ENCODE data around the gene ANKUB1.

Gene ANKUB1

DNA sequence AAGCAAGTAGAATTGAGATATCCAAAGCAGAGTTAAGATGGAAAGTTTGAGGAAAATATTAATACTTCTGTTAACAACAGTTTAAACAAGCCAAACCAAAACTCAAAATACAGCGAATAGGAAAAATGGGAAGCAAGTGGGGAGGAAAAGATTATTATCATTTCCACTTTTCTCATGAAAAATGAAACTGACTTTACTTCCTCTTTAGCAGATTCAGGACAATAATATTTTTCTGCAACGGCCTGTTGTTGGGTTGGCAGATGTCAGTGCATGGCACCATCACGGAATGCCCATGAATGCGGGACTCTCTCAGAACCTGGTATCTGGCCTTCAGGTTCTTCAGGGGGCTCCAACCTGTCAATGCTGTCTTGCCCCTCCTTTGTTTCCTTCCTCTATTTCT is 11.1 kb downstream of the ANKUB1 start:
- no peak overlapping the region for H3K27ac ChIP-seq (ENCODE audit: low read length)
- no peaks in the 10 kb centered on the region for H3K36me3 ChIP-seq (ENCODE audit: control insufficient read depth in 1 of 2, insufficient read depth in 2 of 2, low read length in 2 of 2)
- no peak overlapping the region for H3K4me3 ChIP-seq (ENCODE audit: low read depth in 1 of 2, low read length in 2 of 2)

DNA sequence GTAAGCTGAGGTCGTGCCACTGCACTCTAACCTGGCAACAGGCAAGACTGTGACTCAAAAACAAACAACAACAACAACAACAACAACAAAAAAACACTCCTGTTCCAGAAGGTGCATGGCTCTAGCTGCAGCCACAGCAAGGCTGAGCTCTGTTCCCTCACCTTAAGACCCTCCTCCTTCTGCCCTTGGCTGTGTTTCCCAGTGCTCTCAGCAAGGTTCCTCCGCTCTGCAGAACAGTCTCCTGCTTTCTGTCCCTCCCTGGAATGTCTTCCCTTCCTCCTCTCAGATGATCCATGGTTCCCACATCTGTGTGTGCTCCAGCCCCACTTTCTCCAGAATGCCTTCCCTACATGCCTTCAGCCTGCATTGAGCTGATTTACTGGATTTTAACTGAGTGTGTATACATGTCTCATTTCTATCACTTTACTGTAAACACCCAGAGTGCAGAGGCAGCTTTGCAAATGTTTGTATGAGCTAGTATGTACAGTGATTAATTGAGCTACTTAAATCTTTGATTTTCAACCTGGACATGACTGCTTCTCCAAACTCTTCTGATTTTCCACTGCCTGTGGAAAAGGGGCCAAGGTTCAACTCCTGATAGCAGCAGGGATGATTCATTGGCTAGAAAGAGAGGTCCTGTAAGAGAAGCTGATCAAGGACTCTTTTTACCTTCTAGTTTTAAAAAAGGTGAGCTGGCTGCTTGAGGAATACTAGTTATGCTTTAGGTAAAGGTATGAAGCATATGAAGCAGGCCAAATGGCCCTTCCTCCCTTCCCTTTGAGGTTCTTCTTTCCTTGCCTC is 14.7 kb downstream of the ANKUB1 start:
- H3K36me3 ChIP-seq (ENCODE audit: control insufficient read depth in 1 of 2, insufficient read depth in 2 of 2, low read length in 2 of 2) = no peaks in the 10 kb centered on the region
- H3K4me1 ChIP-seq (ENCODE audit: control insufficient read depth in 1 of 2, insufficient read depth in 2 of 2, low read length in 2 of 2) = no peaks in the 10 kb centered on the region
- no peak overlapping the region for H3K27ac ChIP-seq (ENCODE audit: low read length)
- H3K9me3 ChIP-seq (ENCODE audit: control insufficient read depth in 1 of 2, low read length in 2 of 2) = no peaks in the 10 kb centered on the region
- H3K4me3 ChIP-seq (ENCODE audit: low read depth in 1 of 2, low read length in 2 of 2) = no peak overlapping the region
- no peaks in the 10 kb centered on the region for H3K27me3 ChIP-seq (ENCODE audit: low read depth, low read length)

More for the DNA sequence above, 11.1 kb downstream of the ANKUB1 start:
- Histone ChIP-seq H3K4me1 (ENCODE audit: control insufficient read depth in 1 of 2, insufficient read depth in 2 of 2, low read length in 2 of 2) (peaks cover 0 to 4% of the 10 kb centered on the region in 2 donors), H3K27me3 (ENCODE audit: low read depth, low read length) (no peaks in the 10 kb centered on the region), H3K9me3 (ENCODE audit: control insufficient read depth in 1 of 2, low read length in 2 of 2) (no peaks in the 10 kb centered on the region)

DNA sequence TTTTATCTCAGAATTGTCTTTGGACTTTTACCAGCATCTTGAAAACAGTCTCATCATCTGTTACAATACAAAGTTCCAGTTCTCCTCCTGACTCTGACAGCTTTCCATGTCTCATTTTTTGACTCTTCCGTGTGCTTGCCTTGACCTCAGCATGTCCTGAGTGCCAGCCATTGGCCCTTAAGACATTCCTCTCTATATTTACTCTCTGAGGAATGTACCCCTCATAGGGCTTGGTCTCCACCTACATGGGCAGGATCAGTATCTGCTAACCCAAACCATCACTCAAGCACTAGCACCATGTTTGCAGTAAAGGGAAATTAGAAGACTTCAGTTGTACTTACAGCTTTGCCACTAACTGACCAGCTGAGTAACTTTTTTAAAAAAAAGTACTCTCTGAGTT is 16.2 kb downstream of the ANKUB1 start:
- H3K4me1 ChIP-seq (ENCODE audit: control insufficient read depth in 1 of 2, insufficient read depth in 2 of 2, low read length in 2 of 2) = no peaks in the 10 kb centered on the region
- no peaks in the 10 kb centered on the region for H3K27me3 ChIP-seq (ENCODE audit: low read depth, low read length)
- H3K27ac ChIP-seq (ENCODE audit: low read length) = no peak overlapping the region
- no peaks in the 10 kb centered on the region for H3K36me3 ChIP-seq (ENCODE audit: control insufficient read depth in 1 of 2, insufficient read depth in 2 of 2, low read length in 2 of 2)
- H3K4me3 ChIP-seq (ENCODE audit: low read depth in 1 of 2, low read length in 2 of 2) = no peak overlapping the region
- no peaks in the 10 kb centered on the region for H3K9me3 ChIP-seq (ENCODE audit: control insufficient read depth in 1 of 2, low read length in 2 of 2)

DNA sequence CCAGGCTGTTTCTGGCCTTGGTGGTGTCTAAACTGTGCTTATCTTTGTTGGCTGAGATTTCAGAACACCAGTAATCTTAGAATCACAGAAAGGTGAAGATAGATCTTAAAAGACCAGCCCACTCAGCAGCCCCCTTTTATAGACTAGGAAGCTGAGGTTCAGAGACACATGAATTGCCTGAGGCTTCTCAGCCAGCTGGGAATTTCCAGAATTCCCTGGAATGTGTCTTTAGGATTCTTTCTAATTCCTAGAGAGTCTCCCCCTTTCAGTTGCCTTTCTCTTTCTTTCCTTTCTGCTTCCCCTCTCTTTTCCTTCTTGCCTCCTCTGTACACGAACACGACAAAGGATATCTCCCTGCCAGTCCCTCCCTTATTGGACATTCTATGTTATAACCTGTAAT is 19.5 kb downstream of the ANKUB1 start:
- H3K9me3 ChIP-seq (ENCODE audit: control insufficient read depth in 1 of 2, low read length in 2 of 2) = no peaks in the 10 kb centered on the region
- H3K36me3 ChIP-seq (ENCODE audit: control insufficient read depth in 1 of 2, insufficient read depth in 2 of 2, low read length in 2 of 2) = no peaks in the 10 kb centered on the region
- H3K27me3 ChIP-seq (ENCODE audit: low read depth, low read length) = no peaks in the 10 kb centered on the region
- H3K4me3 ChIP-seq (ENCODE audit: low read depth in 1 of 2, low read length in 2 of 2) = no peak overlapping the region
- no peak overlapping the region for H3K27ac ChIP-seq (ENCODE audit: low read length)
- H3K4me1 ChIP-seq (ENCODE audit: control insufficient read depth in 1 of 2, insufficient read depth in 2 of 2, low read length in 2 of 2) = no peaks in the 10 kb centered on the region

DNA sequence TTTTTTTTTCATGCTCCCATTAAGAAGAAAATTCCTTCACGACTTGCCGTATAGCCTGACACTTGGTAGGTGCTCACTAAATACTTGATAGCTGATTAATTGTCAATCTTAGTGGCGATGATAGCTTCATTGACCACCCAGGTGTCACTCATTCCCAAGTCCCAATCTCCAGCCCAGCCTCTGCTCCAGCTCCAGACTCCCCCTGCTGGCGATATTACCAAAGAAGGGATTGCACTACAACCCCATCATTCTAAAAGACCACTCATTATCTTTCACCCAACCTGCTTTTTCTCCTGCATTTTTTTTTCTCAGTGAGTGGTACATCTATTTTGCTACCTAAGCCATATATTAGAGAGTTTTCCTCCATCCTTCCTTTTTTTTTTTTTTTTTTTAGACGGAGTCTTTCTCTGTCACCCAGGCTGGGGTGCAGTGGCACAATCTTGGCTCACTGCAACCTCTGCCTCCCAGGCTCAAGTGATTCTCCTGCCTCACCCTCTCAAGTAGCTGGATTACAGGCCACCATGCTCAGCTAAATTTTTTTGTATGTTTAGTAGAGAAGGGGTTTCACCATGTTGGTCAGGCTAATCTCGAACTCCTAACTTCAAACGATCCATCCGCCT is 20.6 kb downstream of the ANKUB1 start:
- no peaks in the 10 kb centered on the region for H3K9me3 ChIP-seq (ENCODE audit: control insufficient read depth in 1 of 2, low read length in 2 of 2)
- H3K27ac ChIP-seq (ENCODE audit: low read length) = no peak overlapping the region
- H3K27me3 ChIP-seq (ENCODE audit: low read depth, low read length) = no peaks in the 10 kb centered on the region
- H3K4me3 ChIP-seq (ENCODE audit: low read depth in 1 of 2, low read length in 2 of 2) = no peak overlapping the region
- H3K4me1 ChIP-seq (ENCODE audit: control insufficient read depth in 1 of 2, insufficient read depth in 2 of 2, low read length in 2 of 2) = no peaks in the 10 kb centered on the region
- no peaks in the 10 kb centered on the region for H3K36me3 ChIP-seq (ENCODE audit: control insufficient read depth in 1 of 2, insufficient read depth in 2 of 2, low read length in 2 of 2)

DNA sequence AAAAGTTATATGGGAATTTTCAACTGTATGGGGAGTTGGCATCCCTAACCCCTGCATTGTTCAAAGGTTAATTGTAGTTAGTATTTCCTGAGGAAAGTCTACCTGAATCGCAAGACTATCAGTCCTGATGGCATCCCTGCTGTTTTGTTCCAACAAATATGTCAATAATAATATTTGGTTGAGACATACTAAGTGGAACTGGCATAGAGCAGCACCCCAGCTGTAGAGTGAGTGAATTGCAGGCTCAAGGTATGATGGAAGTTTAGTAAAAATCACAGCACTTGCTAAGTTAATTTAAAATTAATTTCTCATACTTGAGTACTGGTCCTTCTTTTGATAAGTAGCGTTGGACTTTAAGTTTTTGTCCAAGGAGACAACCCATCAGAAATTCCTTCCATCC is 22.1 kb downstream of the ANKUB1 start:
- Histone ChIP-seq H3K36me3 (ENCODE audit: control insufficient read depth in 1 of 2, insufficient read depth in 2 of 2, low read length in 2 of 2) (no peaks in the 10 kb centered on the region), H3K27ac (ENCODE audit: low read length) (no peak overlapping the region)

DNA sequence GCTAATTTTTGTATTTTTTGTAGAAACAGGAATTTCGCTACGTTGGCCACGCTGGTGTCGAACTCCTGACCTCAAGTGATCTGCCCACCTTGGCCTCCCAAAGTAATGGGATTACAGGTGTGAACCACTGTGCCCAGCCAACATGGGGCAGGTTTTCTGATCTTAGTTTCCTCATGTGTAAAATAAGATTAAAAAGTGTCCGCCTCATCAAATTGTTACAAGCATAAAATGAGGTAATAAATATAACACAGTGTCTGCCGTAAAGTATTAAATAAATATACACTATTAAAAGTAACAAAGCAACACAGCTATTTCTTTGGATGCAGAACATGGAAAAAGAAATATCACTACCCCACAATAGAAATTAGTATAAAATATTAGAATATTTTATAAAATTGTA is 23.6 kb downstream of the ANKUB1 start:
- Histone ChIP-seq H3K4me3 (ENCODE audit: low read depth in 1 of 2, low read length in 2 of 2) (no peak overlapping the region), H3K9me3 (ENCODE audit: control insufficient read depth in 1 of 2, low read length in 2 of 2) (no peaks in the 10 kb centered on the region), H3K4me1 (ENCODE audit: control insufficient read depth in 1 of 2, insufficient read depth in 2 of 2, low read length in 2 of 2) (no peaks in the 10 kb centered on the region), H3K27ac (ENCODE audit: low read length) (no peak overlapping the region), H3K36me3 (ENCODE audit: control insufficient read depth in 1 of 2, insufficient read depth in 2 of 2, low read length in 2 of 2) (no peaks in the 10 kb centered on the region), H3K27me3 (ENCODE audit: low read depth, low read length) (no peaks in the 10 kb centered on the region)

More for the DNA sequence above, 22.1 kb downstream of the ANKUB1 start:
- H3K27me3 ChIP-seq (ENCODE audit: low read depth, low read length) = no peaks in the 10 kb centered on the region
- no peak overlapping the region for H3K4me3 ChIP-seq (ENCODE audit: low read depth in 1 of 2, low read length in 2 of 2)
- H3K4me1 ChIP-seq (ENCODE audit: control insufficient read depth in 1 of 2, insufficient read depth in 2 of 2, low read length in 2 of 2) = no peaks in the 10 kb centered on the region
- no peaks in the 10 kb centered on the region for H3K9me3 ChIP-seq (ENCODE audit: control insufficient read depth in 1 of 2, low read length in 2 of 2)

DNA sequence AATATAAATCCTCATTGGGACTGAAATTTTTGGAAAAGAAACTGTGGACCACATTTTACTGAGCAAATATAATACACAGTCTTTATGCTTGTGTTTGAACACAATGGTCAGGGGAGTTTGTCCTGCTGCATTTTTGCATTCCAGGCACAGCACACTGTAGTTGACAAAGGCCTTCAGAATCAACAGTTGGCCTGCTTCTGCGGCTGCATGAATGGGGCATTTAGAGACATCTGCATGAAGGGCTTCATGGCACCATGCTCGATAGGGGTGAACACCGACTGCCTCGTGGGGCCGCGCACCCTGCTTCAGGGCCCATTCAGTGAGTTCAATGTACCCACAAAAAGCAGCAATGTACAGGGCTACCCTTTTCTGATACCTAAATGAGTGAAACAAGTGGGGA is 24.6 kb downstream of the ANKUB1 start:
- no peaks in the 10 kb centered on the region for H3K36me3 ChIP-seq (ENCODE audit: control insufficient read depth in 1 of 2, insufficient read depth in 2 of 2, low read length in 2 of 2)
- no peaks in the 10 kb centered on the region for H3K9me3 ChIP-seq (ENCODE audit: control insufficient read depth in 1 of 2, low read length in 2 of 2)
- no peaks in the 10 kb centered on the region for H3K4me1 ChIP-seq (ENCODE audit: control insufficient read depth in 1 of 2, insufficient read depth in 2 of 2, low read length in 2 of 2)
- no peak overlapping the region for H3K27ac ChIP-seq (ENCODE audit: low read length)
- no peak overlapping the region for H3K4me3 ChIP-seq (ENCODE audit: low read depth in 1 of 2, low read length in 2 of 2)
- H3K27me3 ChIP-seq (ENCODE audit: low read depth, low read length) = no peaks in the 10 kb centered on the region

DNA sequence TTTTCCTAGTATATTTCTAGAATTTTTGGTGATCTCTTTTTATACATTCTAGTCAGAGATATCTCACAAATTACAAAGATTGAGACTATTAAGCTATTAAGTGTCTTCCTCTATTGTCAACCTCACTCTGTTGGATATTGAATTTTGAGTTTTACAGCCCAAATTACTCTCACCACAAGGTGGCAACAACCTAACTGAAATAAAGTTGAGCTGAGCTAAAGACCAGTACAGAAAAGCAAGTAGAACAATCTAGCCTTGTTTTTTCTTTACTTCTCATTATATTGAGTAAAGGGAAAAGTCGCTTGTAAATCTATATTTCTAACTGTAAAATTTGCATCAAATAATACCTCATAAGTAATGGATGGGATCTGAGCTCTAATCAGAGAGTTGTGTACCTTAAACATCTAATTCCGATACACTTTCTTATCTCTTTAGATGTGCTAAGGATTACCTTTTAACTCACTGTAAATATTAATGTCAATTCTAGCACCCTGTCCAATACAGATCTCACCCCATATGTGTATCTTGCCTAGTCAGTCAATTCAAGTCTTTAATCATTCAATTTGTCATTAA is 26.5 kb downstream of the ANKUB1 start:
- Histone ChIP-seq H3K27me3 (ENCODE audit: low read depth, low read length) (no peaks in the 10 kb centered on the region), H3K4me3 (ENCODE audit: low read depth in 1 of 2, low read length in 2 of 2) (no peak overlapping the region), H3K27ac (ENCODE audit: low read length) (no peak overlapping the region), H3K9me3 (ENCODE audit: control insufficient read depth in 1 of 2, low read length in 2 of 2) (no peaks in the 10 kb centered on the region), H3K4me1 (ENCODE audit: control insufficient read depth in 1 of 2, insufficient read depth in 2 of 2, low read length in 2 of 2) (no peaks in the 10 kb centered on the region), H3K36me3 (ENCODE audit: control insufficient read depth in 1 of 2, insufficient read depth in 2 of 2, low read length in 2 of 2) (no peaks in the 10 kb centered on the region)

DNA sequence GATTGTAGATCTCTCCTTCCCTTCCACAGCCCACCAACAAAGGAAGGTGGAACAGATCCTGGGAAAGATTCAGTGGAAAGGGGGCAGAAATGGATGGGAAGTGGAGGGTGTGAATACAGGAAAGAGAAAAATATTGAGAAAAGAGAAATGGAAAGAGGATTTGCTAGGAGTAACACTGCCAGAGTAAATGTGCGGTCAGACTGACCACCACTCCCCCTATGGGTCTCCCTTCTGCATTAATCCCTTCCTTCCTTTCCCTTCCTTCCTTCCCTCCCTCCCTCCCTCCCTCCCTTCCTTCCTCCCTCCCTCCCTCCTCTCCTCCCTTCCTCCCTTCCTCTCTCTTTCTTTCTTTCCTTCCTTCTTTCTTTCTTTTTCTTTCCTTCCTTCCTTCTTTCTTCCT is 28.1 kb downstream of the ANKUB1 start:
- H3K4me3 ChIP-seq (ENCODE audit: low read depth in 1 of 2, low read length in 2 of 2) = no peak overlapping the region
- H3K4me1 ChIP-seq (ENCODE audit: control insufficient read depth in 1 of 2, insufficient read depth in 2 of 2, low read length in 2 of 2) = no peaks in the 10 kb centered on the region
- H3K9me3 ChIP-seq (ENCODE audit: control insufficient read depth in 1 of 2, low read length in 2 of 2) = no peaks in the 10 kb centered on the region
- H3K27me3 ChIP-seq (ENCODE audit: low read depth, low read length) = no peaks in the 10 kb centered on the region
- H3K27ac ChIP-seq (ENCODE audit: low read length) = no peak overlapping the region
- no peaks in the 10 kb centered on the region for H3K36me3 ChIP-seq (ENCODE audit: control insufficient read depth in 1 of 2, insufficient read depth in 2 of 2, low read length in 2 of 2)

DNA sequence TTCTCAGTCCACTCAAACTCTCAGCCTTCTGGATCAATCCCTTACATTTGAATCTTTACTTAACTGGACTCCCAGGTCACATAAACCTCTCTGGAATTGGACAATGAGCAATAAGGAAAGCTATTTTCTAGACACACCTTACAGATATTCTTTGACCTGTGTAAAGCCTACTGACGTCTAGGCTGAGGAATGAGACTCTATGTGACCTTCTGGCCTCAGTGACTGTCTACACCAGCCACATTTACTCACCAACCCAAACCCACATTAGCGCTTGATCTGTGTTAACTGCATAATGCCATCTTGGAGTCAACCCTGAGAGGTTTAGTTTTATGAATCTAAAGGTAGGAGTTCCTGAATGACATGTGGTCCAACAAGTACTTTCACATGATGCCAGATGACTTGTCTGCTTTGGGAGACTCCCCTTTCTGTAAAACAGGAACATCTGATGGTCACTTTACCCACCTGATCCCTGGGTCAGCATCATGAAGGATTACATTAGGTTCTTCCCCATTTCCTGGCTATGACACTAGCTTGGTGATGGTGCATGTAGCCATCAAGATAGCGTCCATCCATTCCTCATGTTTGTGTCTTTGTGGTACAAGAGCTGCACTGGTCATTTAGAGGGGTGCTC is 28.7 kb downstream of the ANKUB1 start:
- no peak overlapping the region for H3K27ac ChIP-seq (ENCODE audit: low read length)
- no peaks in the 10 kb centered on the region for H3K27me3 ChIP-seq (ENCODE audit: low read depth, low read length)
- H3K4me3 ChIP-seq (ENCODE audit: low read depth in 1 of 2, low read length in 2 of 2) = no peak overlapping the region

More for the DNA sequence above, 28.7 kb downstream of the ANKUB1 start:
- Histone ChIP-seq H3K9me3 (ENCODE audit: control insufficient read depth in 1 of 2, low read length in 2 of 2) (no peaks in the 10 kb centered on the region), H3K4me1 (ENCODE audit: control insufficient read depth in 1 of 2, insufficient read depth in 2 of 2, low read length in 2 of 2) (no peaks in the 10 kb centered on the region), H3K36me3 (ENCODE audit: control insufficient read depth in 1 of 2, insufficient read depth in 2 of 2, low read length in 2 of 2) (no peaks in the 10 kb centered on the region)
